Hematopoietic multipotent progenitor cell treated with erythropoietin and hydrocortisone succinate and interleukin-3 and kit ligand, for 4 days (in vitro differentiated cells): ENCODE results near the gene ZNF124.
A peak's percentile ranks its signal among the peaks of the same experiment; 100 is the strongest.
"Not testable (repeated sequence)": the region's sequence is repeated elsewhere in the genome, so short reads cannot be mapped to it uniquely, and the experiment has no call there.

ENCODE experiments used
- DNase-seq: peaks from one replicate; pipeline ENCODE4 v3.0.0-alpha.2; 2015

Gene ZNF124

DNA sequence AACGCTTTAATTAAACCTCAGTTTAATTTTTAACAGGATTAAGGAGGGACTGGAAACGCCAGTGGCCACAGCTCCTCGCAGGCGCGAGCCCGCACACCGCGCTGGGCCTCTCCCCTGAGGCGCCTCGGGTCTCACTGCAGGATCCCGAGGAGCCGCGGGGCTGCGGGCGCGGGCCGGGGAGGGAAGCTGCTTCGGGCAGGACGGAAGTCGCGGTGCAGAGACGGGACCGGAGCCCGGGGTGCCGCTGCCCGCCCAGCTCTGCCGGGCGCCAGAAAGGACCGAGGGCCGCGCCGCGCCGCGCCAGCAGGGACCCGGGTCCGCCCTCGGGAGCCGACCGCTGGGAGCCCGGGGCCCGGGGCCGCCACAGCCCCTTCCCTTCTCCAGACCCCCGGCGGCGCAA is 377 bp downstream of the ZNF124 start:
- not testable (repeated sequence) for DNase-seq

DNA sequence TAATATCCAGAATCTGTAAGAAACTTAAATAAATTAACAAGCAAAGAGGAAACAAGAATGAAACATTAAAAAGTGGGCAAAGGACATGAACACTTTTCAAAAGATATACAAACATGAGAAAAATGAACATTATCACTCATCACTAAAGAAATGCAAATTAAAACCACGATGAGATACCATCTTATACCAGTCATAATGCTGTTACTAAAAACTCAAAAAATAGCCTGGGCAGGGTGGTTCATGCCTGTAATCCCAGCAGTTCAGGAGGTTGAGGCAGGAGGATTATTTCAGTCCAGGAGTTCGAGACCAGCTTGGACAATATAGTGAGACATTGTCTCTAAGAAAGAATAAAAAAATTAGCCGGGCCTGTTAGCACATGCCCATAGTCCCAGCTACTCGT is 6.1 kb downstream of the ZNF124 start:
- DNase-seq, result no peak

DNA sequence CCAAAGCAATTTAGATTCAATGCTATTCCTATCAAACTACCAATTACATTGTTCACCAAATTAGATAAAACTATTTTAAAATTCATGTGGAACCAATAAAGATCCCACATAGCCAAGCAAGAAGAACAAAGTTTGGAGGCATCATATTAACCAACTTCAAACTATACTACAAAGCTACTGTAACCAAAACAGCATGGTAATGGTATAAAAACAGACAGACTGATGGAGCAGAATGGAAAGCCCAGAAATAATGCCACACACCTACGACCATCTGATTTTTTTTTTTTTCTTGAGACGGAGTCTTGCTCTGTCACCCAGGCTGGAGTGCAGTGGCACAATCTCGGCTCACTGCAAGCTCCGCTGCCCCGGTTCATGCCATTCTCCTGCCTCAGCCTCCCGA is 7.1 kb downstream of the ZNF124 start:
- DNase-seq, result no peak

DNA sequence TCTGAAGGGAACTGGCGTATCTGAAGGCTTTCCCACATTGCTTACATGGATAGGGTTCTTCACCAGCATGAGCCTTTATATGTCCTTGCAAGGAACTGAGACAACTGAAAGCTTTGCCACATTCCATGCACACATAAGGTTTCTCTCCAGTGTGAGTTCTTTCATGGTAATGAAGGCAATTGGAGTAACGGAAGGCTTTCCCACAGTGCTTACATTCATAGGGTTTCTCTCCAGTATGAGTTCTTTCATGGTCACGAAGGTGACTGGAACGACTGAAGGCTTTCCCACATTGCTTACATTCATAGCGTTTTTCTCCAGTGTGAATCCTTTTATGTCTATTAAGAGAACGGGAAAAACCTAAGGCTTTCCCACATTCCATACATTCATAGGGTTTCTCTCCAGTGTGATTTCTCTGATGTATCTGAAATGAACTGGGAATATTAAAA is 15.0 kb downstream of the ZNF124 start:
- DNase-seq, result peak; percentile 34

DNA sequence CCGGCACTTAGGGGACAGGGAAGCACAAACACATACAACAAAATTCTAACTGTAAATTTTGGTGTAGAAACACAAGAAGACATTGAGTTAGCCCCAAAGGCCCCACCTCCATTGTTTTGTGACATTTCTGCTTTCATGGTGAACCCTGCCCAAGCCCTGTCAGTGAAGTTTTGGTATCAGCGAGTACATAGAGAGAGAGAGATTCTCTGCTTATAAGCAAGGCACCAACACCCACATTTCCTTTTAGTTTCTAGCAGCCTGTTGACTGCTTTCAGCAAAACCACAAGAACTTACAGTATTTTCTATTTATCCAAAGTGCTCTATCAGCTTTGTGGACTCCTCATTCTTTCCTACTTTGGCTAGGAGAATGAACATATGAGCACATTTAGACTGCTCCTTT is 24.0 kb downstream of the ZNF124 start:
- DNase-seq, result no peak

DNA sequence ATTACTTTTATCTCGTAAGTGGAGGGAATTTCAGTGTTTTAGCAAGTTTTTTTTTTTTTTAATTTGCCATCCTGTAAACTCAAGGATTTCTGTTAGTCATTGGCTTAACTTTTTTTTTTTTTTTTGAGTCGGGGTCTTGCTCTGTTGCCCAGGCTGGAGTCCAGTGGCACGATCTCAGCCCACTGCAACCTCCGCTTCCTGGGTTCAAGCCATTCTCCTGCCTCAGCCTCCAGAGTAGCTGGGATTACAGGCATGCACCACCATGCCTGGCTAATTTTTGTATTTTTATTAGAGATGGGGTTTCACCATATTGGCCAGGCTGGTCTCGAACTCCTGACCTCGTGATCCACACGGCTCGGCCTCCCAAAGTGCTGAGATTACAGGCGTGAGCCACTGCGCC is 24.7 kb downstream of the ZNF124 start:
- DNase-seq, result not testable (repeated sequence)

DNA sequence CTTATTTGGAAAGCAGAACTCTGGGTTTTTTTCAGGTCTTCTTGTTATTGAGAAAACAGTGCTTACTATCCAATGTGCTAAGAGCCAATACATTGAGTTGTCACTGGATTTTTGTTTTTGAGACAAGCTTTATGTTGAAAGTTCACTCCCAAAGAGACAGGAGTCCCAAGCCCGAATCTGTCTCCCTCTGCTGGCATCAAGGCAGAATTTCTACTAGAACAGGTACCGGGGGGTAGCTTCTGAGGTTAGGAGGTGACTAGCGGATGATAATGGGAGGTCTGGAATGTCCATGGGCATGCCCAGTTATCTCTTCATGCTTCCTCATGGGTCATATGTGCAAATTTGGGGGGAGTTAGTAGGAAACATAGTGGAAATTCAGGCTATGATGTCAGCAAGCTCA is 25.1 kb downstream of the ZNF124 start:
- DNase-seq, result peak; percentile 17

DNA sequence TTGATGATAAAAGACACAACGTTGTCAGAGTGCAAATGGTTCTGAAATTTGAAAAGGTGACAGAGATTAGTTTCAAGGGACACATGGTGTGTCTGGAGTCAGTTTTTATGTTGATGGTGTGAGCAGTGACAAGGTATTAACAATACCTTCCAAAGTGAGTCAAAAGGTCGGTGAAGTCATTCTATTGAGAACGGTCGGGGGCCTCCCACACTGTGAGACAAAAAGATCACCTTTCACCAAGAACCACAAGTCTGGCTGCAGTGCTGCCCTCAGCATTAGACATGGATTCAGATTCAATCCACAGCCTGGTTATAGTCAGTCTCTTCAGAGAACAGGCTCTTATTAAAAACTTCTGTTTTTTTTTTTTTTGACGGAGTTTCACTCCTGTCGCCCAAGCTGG is 26.5 kb downstream of the ZNF124 start:
- DNase-seq, result no peak

DNA sequence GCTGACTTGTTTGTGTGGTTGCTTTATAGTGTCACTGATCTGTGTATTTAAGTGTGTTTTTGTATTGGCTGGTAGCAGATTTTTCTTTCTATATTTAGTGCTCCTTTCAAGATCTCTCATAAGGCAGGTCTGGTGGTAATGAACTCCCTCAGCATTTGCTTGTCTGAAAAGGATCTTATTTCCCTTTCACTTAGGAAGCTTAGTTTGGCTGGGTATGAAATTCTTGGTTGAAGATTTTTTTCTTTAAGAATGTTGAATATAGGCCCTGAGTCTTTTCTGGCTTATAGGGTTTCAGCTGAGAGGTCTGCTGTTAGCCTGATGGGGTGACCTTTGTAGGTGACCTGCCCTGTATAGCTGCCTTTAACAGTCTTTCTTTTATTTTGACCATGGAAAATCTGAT is 32.3 kb downstream of the ZNF124 start:
- not testable (repeated sequence) for DNase-seq

DNA sequence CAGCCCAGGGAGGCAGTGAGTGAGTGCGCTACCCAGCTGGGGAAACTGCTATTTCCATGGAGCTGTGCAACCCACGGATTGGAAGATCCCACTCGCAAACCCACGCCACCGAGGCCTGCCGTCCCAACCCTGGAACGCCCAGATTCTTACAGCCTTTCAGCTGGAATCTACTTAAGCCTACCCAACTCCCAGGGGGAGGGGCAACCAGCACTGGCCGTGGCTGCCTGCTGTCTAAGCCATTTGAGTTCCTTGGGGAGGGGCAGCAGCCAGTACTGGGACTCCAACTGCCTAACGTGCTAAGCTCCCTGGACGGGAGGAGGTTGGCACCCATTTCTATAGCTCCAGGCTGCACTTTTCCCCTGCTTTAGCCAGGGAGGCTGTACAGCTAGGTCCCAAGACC is 40.6 kb downstream of the ZNF124 start:
- no peak for DNase-seq

DNA sequence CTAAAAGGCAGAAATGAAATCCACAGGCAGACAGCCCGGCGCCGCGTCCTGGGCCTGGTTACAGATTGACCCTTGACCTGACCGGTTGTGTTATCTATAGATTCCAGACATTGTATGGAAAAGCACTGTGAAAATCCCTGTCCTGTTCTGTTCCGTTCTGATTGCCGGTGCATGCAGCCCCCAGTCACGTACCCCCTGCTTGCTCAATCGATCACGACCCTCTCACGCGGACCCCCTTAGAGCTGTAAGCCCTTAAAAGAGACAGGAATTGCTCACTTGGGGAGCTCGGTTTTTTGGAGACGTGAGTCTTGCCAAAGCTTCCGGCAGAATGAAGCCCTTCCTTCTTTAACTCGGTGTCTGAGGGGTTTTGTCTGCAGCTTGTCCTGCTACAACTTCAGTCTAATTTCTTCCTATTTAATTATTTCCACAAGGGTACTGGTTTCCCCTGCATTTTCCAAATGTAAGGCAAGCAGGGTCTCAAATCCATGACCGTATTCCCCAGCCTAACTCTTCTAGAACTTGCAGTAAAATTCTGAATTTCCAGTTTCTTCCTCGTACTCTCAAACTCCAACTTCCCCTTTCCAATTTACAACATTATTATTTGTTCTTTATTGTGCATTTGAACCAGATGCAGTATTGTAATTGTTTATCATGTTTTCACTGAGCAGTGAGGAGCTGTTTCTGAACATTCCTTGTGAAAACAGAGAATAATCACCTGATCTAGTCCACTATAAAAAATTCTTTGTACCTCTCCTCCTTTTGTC is 44.1 kb downstream of the ZNF124 start:
- peak; percentile 35 for DNase-seq

DNA sequence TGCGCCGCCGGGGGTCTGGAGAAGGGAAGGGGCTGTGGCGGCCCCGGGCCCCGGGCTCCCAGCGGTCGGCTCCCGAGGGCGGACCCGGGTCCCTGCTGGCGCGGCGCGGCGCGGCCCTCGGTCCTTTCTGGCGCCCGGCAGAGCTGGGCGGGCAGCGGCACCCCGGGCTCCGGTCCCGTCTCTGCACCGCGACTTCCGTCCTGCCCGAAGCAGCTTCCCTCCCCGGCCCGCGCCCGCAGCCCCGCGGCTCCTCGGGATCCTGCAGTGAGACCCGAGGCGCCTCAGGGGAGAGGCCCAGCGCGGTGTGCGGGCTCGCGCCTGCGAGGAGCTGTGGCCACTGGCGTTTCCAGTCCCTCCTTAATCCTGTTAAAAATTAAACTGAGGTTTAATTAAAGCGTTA is 45.2 kb downstream of the ZNF124 start:
- DNase-seq, result not testable (repeated sequence)

DNA sequence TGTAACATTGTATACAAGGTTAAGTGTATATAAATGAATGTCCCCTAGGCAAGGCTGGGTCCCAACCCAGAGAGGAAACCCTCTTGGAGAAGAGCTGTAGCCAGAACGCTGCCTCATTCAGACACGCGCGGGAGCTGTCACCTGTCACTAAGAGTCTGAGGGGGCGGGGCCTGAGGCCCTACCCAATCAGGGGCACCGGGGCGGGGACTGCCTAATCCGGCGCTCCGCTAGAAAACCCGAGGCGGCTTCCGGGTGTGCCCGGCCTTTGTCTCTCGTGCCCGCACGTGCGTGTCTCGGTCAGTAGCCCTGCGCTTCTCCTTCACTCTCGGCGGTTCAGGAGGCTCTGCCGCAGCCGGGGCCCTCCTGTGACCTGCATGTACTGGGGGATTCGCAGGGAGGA is 45.7 kb downstream of the ZNF124 start:
- DNase-seq, result not testable (repeated sequence)

DNA sequence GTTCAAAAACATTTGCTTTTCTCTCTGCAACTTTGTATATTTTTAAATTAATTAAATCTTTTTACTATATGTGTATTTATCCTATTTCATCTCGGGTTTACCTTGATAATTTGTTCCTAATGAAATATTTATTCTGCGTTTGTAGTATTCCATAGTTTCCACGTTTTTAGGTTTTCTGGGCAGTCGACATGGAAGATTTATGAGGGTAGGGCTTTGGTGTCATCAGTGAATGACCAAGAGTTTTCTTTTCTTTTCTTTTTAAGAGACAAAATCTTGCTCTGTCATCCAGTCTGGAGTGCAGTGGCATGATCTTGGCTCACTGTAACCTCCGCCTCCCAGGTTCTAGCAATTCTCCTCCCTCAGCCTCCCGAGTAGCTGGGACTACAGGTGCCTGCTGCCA is 50.4 kb downstream of the ZNF124 start:
- DNase-seq, result no peak

DNA sequence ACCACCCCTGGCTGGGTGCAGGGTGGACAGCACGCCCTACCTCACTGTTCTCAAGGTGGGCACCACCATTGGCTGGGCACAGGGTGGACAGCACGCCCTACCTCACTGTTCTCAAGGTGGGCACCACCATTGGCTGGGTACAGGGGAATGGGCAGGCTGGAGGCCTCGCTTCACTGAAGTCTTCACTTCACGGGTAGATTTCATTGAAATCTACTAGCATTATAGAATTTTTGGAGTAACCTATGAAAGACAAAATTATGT is 51.5 kb downstream of the ZNF124 start:
- not testable (repeated sequence) for DNase-seq

DNA sequence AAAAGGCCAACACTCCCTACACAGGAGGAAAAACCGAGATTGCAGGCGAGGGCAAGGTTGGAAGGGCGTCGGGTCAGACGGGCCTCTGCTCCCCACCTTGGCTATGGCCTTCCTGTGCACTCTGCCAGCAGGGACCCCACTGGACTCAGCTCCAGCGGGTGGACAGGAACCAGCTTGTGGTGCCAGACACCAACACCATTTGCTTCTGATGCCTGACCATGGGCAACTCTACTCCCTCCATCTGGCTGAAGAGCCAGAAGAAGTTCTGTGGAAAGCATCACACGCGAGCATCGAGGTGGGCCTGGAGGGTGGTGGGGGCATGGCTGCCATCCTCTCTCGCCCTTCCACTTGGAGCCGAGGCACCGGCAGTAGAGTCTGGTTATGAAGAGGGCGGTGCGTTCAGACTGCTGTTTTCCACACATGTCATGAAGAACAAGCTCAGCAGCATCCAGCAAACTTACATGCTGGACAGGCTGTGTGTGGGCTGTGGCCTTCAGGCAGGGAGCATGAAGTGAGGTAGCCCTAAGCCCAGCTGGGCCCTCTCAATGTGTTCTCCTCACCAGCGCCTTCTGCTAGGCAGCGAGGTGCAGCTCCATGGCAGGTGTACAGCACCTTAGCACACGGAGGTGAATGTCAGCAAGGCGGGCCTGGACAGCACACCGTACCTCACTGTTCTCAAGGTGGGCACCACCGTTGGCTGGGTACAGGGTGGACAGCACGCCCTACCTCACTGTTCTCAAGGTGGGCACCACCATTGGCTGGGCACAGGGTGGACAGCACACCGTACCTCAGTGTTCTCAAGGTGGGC is 52.0 kb downstream of the ZNF124 start:
- DNase-seq, result no peak

DNA sequence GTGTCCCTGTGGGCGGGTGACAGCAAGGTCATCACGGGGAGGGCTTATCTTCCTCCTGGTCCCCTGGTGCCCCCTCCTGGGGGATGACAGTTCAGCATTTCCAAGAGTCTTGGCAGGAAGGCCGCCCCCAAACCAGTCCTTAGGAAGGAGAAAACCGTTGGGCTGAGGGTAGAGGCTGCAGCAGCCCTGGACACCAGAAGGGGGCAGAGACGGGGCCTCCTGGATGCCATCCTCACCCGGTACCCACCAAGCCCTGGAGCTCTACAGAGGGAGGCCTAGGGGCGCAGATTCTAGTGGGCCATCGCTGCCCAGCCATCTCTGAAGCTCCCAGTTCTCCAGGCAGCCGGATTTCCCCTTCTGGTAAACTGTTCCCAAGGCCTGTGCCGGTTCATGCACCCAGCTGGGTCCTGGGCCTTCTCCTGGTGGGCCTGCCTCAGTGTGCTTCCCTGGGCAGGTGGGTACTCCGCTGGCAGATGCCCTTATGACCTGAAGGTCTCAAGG is 52.8 kb downstream of the ZNF124 start:
- DNase-seq, result peak; percentile 58

DNA sequence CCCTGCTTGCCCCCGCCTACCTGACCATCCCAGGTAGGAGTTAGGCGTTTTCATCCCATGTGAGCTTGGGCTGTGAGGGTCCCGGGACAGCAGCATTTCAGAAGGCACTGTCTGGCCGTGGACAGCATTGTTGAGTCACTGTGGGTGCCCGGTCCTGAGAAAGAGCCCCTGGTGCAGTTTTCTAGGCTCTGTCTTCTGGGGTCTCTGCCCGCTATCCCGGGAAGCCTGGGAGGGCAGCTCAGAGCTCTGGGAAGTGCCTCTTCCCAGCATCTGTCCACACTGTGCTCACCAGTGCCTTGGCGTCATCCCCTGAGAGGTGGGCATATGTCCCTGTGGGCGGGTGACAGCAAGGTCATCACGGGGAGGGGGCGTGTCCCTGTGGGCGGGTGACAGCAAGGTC is 56.3 kb downstream of the ZNF124 start:
- DNase-seq, result no peak

DNA sequence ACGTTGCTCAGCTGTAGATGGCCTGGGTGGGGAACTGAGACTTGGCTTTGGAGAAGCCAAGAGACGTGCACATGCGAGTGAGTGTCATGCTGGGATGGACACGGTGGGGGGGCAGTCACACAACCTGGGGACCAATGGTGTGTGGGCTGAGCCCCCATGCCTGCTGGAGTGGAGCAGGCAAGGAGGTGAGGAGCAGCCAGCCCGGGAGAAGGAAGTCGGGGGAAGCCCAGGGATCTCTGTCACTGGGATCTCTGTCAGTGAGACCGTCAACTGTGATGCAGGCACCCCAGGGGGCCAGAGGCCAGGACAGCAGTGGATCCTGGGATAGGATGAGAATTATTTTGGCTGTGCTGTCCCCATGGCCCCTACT is 56.7 kb downstream of the ZNF124 start:
- no peak for DNase-seq

DNA sequence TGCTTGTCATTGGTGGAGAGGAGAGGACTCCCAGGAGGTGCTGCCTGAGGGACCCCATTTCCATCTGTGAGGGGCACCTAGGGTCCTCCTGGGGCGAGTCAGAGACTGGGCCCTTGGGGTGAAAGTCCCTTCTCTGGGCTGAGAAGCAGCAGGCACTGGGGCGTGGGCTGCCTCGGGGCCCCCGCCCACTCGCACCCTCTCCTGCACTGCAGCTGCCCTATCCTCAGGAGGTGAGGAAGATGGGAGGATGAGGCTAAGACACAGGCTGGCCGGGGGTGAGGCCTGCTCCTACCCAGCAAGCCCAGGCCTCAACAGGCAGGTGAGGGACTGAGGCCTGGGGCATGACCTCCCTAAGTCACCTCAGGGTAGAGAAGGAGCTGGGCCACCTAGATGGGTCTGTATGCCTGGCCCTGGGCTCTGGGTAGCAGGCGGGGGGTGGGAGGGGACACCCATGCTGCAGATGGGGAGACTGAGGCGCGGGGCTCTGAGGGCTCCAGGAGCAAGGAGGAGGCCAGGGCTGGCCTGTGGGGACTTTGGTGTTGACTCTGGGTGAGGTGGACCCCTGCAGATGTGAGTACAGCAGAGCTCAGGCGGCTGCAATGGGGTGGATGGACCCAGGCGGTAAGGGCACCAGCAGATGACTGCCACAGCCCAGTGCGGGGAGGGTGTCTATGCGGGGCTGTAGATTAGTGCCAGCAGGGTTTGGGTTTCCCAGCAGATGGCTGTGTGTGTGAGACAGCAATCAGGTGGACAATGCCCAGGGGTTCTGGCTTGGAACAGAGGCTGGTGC is 57.3 kb downstream of the ZNF124 start:
- DNase-seq, result no peak

DNA sequence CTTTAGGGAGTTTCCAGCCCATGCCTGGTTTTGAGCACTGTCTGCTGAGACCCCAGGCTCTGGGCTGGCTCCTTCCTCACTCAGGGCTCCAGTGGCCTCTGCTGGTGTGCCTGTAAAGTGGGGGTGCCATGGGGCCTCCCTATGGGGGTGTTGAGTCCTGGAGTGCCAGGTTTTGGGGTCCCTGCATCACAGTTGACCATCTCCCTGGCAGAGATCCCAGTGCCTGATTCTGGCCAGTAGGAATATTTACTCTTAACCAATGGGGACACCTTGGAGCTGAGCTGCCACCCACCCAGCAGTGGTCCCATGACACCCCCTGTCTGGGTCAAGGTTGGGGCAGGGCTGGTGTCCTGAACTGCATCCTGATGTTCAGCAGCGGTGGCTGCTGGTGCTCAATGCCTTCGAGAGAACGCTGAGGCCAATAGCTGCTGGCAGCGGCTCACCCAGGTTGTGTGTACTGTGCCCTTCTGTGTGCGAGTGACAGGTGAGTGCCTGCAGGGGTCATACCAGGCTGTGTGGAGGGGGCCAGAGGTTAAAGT is 58.0 kb downstream of the ZNF124 start:
- no peak for DNase-seq

DNA sequence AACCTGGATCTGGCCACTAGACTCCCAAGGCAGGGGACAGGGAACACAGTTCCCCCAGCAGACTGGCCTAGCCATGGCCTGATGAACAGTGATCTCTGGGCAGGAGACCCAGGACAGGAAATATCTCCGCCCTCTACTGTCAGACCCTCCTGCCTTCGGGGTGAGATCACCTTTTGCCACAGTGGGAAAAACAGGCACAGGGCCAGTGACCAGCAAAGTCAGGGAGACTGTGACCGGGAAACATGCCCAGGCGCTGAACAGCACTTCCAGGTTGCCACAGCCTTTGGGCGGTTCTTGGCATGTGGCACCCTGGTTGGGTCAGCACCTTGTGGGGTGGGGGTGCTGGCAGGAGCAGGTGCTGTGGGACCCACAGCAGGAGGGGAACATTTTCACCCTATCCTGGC is 58.7 kb downstream of the ZNF124 start:
- DNase-seq, result no peak

DNA sequence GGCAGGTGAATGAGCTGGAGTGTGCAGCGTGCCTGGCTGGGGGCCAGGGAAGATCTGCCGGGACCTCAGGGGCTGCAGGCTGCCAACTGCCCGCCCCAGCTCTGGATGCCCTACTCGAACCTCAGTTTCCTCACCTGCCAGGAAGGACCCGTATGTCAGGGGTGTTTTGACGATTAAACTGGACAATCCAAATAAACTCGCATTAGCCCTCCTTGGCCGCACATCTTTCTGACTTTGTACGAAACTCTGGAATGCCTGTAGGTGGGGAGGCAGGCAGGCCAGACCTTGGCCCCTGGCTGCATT is 59.4 kb downstream of the ZNF124 start:
- DNase-seq, result no peak
